ENCODE data around the gene GRK5. TPM values are rescaled to one million over a fixed set of nuclear protein-coding genes. Genes with fewer than 3 reads are reported as not detected.
A peak's percentile ranks its signal among the peaks of the same experiment; 100 is the strongest.

The GRK5 gene
- total and polyA plus RNA-seq, 5 donors from 2014 or later = 5.1 to 46.4 (median 14.5) TPM

DNA sequence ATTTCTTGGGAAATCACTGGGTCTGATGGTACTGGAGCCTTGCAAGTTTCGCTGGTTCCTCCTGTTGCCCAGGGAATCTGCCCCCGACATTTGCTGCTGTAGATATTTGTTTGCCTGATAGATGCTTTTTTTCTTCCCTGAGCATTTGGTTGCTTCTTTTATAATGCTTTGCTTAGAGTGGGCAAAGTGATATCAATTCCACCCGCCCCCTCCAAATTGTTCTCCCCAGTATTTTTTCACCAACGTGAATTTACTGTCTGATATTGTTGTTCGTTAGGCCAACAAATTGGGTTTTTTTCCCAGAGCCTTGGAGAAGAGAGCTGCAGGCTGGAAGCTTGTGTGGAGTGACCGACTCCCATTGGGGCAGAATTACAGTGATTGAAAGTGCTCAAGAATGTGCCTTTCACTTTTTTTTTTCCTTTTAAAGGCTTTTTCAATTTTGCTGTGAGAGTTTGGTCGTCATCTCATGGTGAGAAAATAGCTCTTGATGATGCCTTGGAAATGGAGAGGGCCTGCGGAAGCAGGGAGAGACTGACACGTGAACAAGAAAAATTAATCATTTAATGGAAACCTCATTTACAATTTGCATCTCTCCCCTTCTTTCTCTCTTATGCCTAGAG lies 2.5 kb downstream of the GRK5 start:
- H3K27ac Mint-ChIP-seq = peak overlapping the region; percentile 89 to 95 (median 95)
- DNase-seq = no peak
- H3K27me3 ChIP-seq (ENCODE audit: control insufficient read depth, insufficient read depth, low read length) = no peaks in the 10 kb centered on the region
- H3K4me1 Mint-ChIP-seq = peaks cover 22 to 66% (median 50%) of the 10 kb centered on the region in 4 donors
- peaks cover 8% of the 10 kb centered on the region for H3K27me3 Mint-ChIP-seq
- no peaks in the 10 kb centered on the region for H3K9me3 ChIP-seq (ENCODE audit: control insufficient read depth in 2 of 2, low read length in 2 of 2)
- H3K36me3 Mint-ChIP-seq = no peaks in the 10 kb centered on the region
- peak overlapping the region; percentile 93 to 96 (median 96) for H3K4me3 Mint-ChIP-seq
- peaks cover 75% of the 10 kb centered on the region for H3K4me1 ChIP-seq (ENCODE audit: control insufficient read depth, insufficient read depth, low read length, poor library complexity, severe bottlenecking)
- peak overlapping the region; percentile 98 for H3K4me3 ChIP-seq (ENCODE audit: low read depth, low read length)
- H3K36me3 ChIP-seq (ENCODE audit: control insufficient read depth, insufficient read depth, low read length) = no peaks in the 10 kb centered on the region
- H3K9me3 Mint-ChIP-seq = no peaks in the 10 kb centered on the region
- ATAC-seq (ENCODE audit: low read depth in 2 of 2) = no peak
- peak overlapping the region; percentile 87 for H3K27ac ChIP-seq (ENCODE audit: insufficient read depth, low read length, poor library complexity, severe bottlenecking)

DNA sequence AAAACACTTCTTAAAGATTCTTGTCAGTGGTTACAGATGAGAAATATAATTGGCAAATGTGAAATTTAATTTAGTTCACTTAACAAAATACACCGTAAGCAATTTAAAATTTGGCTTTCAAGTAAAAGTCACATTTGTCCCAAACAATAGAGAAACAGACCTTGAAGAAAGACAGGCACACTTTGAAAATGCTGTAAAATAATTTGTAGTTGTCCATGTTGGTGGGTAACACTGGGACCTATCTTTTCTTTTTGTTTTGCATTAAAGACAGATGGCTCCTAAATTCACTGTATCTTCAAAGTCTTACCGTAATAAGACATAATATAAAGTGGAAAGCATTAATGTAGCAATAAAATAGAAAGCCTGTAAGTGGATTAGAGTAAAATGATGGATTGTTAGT lies 3.3 kb downstream of the GRK5 start:
- H3K9me3 Mint-ChIP-seq = no peaks in the 10 kb centered on the region
- ATAC-seq (ENCODE audit: low read depth in 2 of 2) = no peak
- no peaks in the 10 kb centered on the region for H3K9me3 ChIP-seq (ENCODE audit: control insufficient read depth in 2 of 2, low read length in 2 of 2)
- H3K4me3 ChIP-seq (ENCODE audit: low read depth, low read length) = no peak overlapping the region
- peaks cover 25 to 72% (median 52%) of the 10 kb centered on the region in 4 donors for H3K4me1 Mint-ChIP-seq
- no peak for DNase-seq
- peaks cover 75% of the 10 kb centered on the region for H3K4me1 ChIP-seq (ENCODE audit: control insufficient read depth, insufficient read depth, low read length, poor library complexity, severe bottlenecking)
- no peaks in the 10 kb centered on the region for H3K27me3 ChIP-seq (ENCODE audit: control insufficient read depth, insufficient read depth, low read length)
- peak overlapping the region in 3 of 4 donors; percentile 16 to 86 (median 83) for H3K4me3 Mint-ChIP-seq
- H3K27me3 Mint-ChIP-seq = peaks cover 8% of the 10 kb centered on the region
- peak overlapping the region in 2 of 3 donors; percentile 95 to 99 for H3K27ac Mint-ChIP-seq
- H3K27ac ChIP-seq (ENCODE audit: insufficient read depth, low read length, poor library complexity, severe bottlenecking) = peak overlapping the region; percentile 87
- H3K36me3 Mint-ChIP-seq = no peaks in the 10 kb centered on the region
- no peaks in the 10 kb centered on the region for H3K36me3 ChIP-seq (ENCODE audit: control insufficient read depth, insufficient read depth, low read length)

DNA sequence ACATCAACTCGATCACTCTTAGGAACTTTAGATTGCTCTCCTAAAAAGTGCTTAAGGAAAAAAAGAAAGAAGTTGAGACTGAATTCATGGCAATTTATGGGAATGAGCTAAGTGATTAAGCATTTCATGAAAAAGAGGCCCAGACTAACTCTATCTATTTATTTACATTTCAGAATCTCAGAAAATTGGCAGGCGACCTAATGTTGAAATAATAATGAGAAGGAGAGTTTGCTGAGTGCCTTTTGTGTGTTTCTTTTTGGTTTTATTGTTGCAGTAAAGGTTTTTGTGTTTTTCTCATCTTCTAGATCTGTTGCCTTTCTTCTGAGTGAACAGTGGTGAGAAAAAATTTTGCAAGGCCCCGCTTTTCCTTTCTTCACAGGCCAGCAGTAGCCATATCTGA lies 3.8 kb downstream of the GRK5 start:
- Mint-ChIP-seq H3K4me3 (peak overlapping the region; percentile 53 to 86 (median 82)), H3K27ac (peak overlapping the region; percentile 92 to 99 (median 95)), H3K9me3 (no peaks in the 10 kb centered on the region), H3K4me1 (peaks cover 28 to 73% (median 52%) of the 10 kb centered on the region in 4 donors), H3K27me3 (peaks cover 8% of the 10 kb centered on the region), H3K36me3 (no peaks in the 10 kb centered on the region)
- Histone ChIP-seq H3K27me3 (ENCODE audit: control insufficient read depth, insufficient read depth, low read length) (no peaks in the 10 kb centered on the region), H3K9me3 (ENCODE audit: control insufficient read depth in 2 of 2, low read length in 2 of 2) (no peaks in the 10 kb centered on the region), H3K27ac (ENCODE audit: insufficient read depth, low read length, poor library complexity, severe bottlenecking) (peak overlapping the region; percentile 87), H3K36me3 (ENCODE audit: control insufficient read depth, insufficient read depth, low read length) (no peaks in the 10 kb centered on the region), H3K4me3 (ENCODE audit: low read depth, low read length) (peak overlapping the region; percentile 80), H3K4me1 (ENCODE audit: control insufficient read depth, insufficient read depth, low read length, poor library complexity, severe bottlenecking) (peaks cover 71% of the 10 kb centered on the region)
- ATAC-seq (ENCODE audit: low read depth in 2 of 2) = no peak
- DNase-seq = no peak

DNA sequence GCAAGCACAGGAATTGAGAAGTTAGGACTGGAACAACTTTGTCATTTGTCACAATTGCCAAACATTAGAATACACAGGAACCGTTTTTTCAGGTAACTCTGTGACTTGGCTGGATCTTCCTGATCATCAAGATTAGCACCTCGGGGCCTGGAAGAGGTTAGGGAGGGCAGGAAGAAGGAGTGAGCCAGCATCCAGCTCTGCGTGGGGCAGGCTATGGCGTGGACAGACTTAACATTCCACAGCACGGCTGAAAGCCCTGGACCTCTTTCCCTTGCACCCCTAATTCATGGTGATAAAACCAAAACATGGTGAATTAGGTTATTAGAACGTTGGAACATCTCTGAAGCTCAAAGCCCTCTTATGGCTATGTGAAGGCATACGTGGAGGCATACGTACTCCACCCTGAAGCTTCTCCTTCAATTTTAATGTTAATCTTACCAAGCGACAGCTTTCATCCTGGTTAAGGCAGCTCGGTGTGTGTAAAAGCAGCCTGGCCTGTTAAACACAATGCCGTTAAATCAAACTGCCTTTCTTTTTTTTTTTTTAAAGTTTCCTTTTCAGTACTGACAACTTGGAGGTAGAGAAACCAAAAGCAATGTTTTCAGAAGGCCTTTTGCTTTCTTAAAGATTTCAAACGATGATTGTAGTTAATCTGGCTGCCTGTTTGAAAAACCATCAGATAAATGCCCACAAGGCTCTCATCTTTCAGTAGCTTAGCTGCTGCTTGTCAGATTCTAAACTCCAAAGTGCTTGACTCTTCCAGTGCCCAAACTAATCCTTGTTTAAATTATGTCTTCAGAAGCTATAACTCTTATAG lies 4.5 kb downstream of the GRK5 start:
- Mint-ChIP-seq H3K36me3 (no peaks in the 10 kb centered on the region), H3K9me3 (no peaks in the 10 kb centered on the region), H3K4me1 (peaks cover 28 to 71% (median 51%) of the 10 kb centered on the region in 4 donors), H3K27me3 (peaks cover 8% of the 10 kb centered on the region), H3K27ac (peak overlapping the region; percentile 92 to 99 (median 95)), H3K4me3 (peak overlapping the region; percentile 53 to 86 (median 82))
- Histone ChIP-seq H3K27me3 (ENCODE audit: control insufficient read depth, insufficient read depth, low read length) (no peaks in the 10 kb centered on the region), H3K9me3 (ENCODE audit: control insufficient read depth in 2 of 2, low read length in 2 of 2) (no peaks in the 10 kb centered on the region), H3K4me1 (ENCODE audit: control insufficient read depth, insufficient read depth, low read length, poor library complexity, severe bottlenecking) (peaks cover 65% of the 10 kb centered on the region), H3K36me3 (ENCODE audit: control insufficient read depth, insufficient read depth, low read length) (no peaks in the 10 kb centered on the region), H3K27ac (ENCODE audit: insufficient read depth, low read length, poor library complexity, severe bottlenecking) (peak overlapping the region; percentile 87), H3K4me3 (ENCODE audit: low read depth, low read length) (peak overlapping the region; percentile 80)
- DNase-seq (peak in 2 of 3 donors; percentile 68 to 81), ATAC-seq (ENCODE audit: low read depth in 2 of 2) (no peak)

DNA sequence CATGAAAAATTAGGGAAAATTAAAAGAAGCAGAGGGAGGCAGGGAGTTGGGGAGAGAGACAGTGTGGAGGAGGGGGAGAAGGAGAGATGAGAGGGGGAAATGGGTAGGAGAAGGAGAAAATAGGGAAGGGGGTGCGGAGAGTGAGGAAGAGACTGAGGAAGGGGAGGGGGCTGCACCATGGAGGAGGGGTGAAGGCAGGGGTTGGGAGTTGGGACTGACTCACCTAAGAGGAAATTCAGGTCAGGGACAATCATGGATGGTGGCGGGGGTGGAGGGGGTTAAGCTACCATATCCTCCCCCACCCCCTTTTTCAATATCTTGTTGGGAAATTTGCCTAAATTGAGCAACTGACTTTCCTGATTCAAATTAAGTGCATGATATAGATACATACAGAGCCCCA lies 8.0 kb downstream of the GRK5 start:
- Mint-ChIP-seq H3K36me3 (no peaks in the 10 kb centered on the region), H3K27me3 (no peaks in the 10 kb centered on the region), H3K4me3 (no peak overlapping the region), H3K4me1 (peaks cover 21 to 72% (median 43%) of the 10 kb centered on the region in 4 donors), H3K9me3 (no peaks in the 10 kb centered on the region), H3K27ac (peak overlapping the region in 1 of 3 donors; percentile 60)
- DNase-seq (no peak), ATAC-seq (ENCODE audit: low read depth in 2 of 2) (no peak)
- no peak overlapping the region for H3K27ac ChIP-seq (ENCODE audit: insufficient read depth, low read length, poor library complexity, severe bottlenecking)
- H3K9me3 ChIP-seq (ENCODE audit: control insufficient read depth in 2 of 2, low read length in 2 of 2) = no peaks in the 10 kb centered on the region
- H3K4me3 ChIP-seq (ENCODE audit: low read depth, low read length) = no peak overlapping the region
- H3K4me1 ChIP-seq (ENCODE audit: control insufficient read depth, insufficient read depth, low read length, poor library complexity, severe bottlenecking) = peaks cover 39% of the 10 kb centered on the region
- H3K27me3 ChIP-seq (ENCODE audit: control insufficient read depth, insufficient read depth, low read length) = no peaks in the 10 kb centered on the region
- no peaks in the 10 kb centered on the region for H3K36me3 ChIP-seq (ENCODE audit: control insufficient read depth, insufficient read depth, low read length)

DNA sequence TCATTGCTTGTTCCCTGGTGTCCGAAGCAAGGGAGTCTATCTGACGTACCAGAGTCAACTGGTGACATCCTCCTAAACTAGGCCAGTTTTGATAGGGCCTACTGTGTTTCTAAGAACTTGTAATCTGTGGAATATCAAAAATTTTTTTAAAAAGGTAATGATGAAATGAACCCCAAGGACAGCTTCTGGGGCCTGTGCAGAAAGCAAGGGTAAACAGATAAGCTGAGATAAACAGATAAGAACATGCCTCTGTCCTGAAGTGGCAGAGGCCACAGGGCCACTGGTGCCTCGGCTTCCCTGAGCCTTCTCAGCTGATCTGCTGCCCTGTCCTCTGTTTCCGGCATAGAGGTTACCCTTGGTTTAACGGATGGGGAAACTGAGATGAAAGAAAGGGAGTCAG lies 8.8 kb downstream of the GRK5 start:
- no peaks in the 10 kb centered on the region for H3K27me3 Mint-ChIP-seq
- Histone ChIP-seq H3K4me1 (ENCODE audit: control insufficient read depth, insufficient read depth, low read length, poor library complexity, severe bottlenecking) (peaks cover 33% of the 10 kb centered on the region), H3K27me3 (ENCODE audit: control insufficient read depth, insufficient read depth, low read length) (no peaks in the 10 kb centered on the region), H3K36me3 (ENCODE audit: control insufficient read depth, insufficient read depth, low read length) (no peaks in the 10 kb centered on the region), H3K9me3 (ENCODE audit: control insufficient read depth in 2 of 2, low read length in 2 of 2) (no peaks in the 10 kb centered on the region), H3K27ac (ENCODE audit: insufficient read depth, low read length, poor library complexity, severe bottlenecking) (no peak overlapping the region), H3K4me3 (ENCODE audit: low read depth, low read length) (no peak overlapping the region)
- H3K27ac Mint-ChIP-seq = no peak overlapping the region
- H3K36me3 Mint-ChIP-seq = peaks cover 2% of the 10 kb centered on the region
- DNase-seq = no peak
- peaks cover 21 to 69% (median 40%) of the 10 kb centered on the region in 4 donors for H3K4me1 Mint-ChIP-seq
- no peaks in the 10 kb centered on the region for H3K9me3 Mint-ChIP-seq
- H3K4me3 Mint-ChIP-seq = no peak overlapping the region
- ATAC-seq (ENCODE audit: low read depth in 2 of 2) = no peak

DNA sequence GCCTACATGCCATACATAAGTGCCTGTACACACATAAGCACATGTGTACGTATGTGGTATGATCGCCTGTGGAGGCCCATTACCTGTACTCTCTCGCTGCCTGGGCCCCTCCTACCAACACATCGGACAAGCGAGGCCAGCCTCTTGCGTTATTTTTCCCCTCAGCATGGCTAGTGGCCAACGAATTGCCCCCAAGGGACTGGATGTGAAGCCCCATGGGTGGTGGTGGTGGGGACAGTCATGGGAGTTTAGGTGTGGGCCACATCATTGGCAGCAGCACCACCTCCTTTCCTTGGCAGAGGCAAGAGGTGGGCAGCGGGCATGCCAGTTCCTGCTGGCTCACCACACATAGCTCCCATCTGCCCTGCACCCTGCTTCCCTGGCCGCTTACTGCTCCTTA lies 10.0 kb downstream of the GRK5 start:
- no peak overlapping the region for H3K27ac Mint-ChIP-seq
- Histone ChIP-seq H3K4me3 (ENCODE audit: low read depth, low read length) (no peak overlapping the region), H3K36me3 (ENCODE audit: control insufficient read depth, insufficient read depth, low read length) (no peaks in the 10 kb centered on the region), H3K27ac (ENCODE audit: insufficient read depth, low read length, poor library complexity, severe bottlenecking) (no peak overlapping the region), H3K9me3 (ENCODE audit: control insufficient read depth in 2 of 2, low read length in 2 of 2) (no peaks in the 10 kb centered on the region), H3K4me1 (ENCODE audit: control insufficient read depth, insufficient read depth, low read length, poor library complexity, severe bottlenecking) (peaks cover 20% of the 10 kb centered on the region), H3K27me3 (ENCODE audit: control insufficient read depth, insufficient read depth, low read length) (no peaks in the 10 kb centered on the region)
- ATAC-seq (ENCODE audit: low read depth in 2 of 2) (no peak), DNase-seq (no peak)
- H3K27me3 Mint-ChIP-seq = no peaks in the 10 kb centered on the region
- H3K4me1 Mint-ChIP-seq = peaks cover 21 to 65% (median 34%) of the 10 kb centered on the region in 4 donors
- peaks cover 4% of the 10 kb centered on the region for H3K36me3 Mint-ChIP-seq
- no peak overlapping the region for H3K4me3 Mint-ChIP-seq
- no peaks in the 10 kb centered on the region for H3K9me3 Mint-ChIP-seq

Measured in CD4-positive, CD25-positive, alpha-beta regulatory T cell (primary cell).